ENCODE data around the gene SLX9.

SLX9 gene

DNA sequence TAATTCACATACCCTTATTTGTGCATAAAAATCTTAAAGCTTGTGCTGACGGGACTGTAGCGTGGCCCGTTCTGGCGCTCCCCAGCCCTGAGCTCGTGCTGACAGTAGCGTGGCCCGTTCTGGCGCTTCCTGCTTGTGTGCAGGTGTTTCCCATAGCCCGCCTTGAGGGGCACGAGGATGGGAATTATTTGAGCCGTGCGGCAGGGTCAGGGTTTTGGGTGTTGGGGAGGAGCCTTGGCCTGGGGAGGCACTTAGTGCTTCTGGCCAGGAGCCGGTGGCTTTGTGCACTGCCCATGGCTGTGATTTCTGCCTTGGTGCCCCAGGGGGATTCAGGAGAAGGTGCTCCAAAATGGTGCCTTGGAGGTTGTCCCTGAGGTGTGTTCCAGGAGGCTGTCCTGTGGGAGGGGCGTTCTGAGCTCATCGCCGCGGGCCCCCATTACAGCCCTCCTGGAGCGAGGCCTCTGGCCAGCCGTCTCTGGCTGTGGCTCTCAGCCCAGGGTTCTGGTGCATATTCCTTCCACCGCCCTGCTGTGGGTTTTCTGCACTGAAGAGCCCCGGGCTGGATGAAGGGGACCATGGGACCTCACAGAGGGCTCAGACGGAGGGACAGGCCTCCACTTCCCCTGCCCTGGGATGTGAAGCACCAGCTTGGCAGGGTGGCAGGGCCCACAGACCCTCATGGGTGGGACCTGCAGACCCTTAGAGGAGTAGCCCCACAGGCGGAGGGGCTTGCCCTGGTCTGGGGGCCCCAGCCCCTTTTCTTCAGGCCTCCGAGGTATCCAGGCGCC is 6.6 kb downstream of the SLX9 start:
- no peak for DNase-seq (ENCODE audit: low read depth in 2 of 2, low spot score in 1 of 2)

- no peak for DNase-seq (ENCODE audit: low read depth in 2 of 2, low spot score in 1 of 2)
Observed at GRCh38 chr21:44947111-44947929, 7.5 kb downstream of the SLX9 start.

DNA sequence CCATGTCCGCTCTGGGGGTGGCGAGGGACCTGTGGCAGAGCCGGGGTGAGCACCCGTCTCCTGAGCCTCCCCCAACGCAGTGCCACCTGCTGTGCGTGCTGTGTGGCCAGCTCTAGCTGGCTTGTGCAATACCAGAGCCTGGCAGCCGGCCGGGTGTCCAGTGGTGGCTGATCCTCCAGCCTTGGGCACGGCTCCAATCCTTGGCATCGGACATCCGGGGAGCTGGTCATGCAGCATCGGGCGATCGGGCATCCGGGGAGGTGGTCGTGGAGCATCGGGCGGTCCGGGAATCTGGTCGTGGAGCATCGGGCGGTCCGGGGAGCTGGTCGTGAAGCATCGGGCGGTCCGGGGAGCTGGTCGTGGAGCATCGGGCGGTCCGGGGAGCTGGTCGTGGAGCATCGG is 8.1 kb downstream of the SLX9 start:
- no peak for DNase-seq (ENCODE audit: low read depth in 2 of 2, low spot score in 1 of 2)

DNA sequence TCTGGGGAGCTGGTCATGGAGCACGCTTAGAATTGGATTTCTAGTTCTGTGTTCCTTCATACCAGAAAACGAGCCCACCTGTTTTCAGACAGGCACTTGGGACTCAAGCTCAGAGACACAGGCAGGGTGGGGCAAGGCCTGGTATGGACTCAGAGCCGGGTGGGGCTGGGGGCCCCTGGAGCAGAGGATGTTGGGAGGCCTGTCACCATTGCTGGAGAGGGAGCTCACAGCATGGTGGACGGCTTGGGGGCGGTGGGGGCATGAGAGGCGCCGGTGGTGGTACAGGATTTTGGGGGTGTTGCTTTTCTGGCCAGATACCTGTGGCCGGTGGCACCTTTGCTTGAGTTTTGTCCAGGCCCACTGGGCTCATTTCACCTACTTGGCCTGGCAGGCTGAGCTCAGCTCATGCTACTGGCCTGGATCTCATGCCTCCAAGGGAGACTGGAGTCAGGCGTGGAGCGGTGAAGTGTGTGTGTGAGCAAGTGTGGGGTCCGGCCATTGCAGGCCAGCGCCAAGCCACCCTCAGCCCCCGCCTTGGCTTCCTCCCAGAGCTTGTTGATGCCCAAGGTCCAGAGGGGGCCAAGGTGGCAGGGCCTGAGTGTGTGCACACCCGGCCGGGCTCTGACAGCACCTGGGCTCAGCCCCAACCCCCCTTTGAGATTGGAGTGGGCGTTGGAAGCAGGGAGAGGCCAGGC is 8.7 kb downstream of the SLX9 start:
- DNase-seq (ENCODE audit: low read depth in 2 of 2, low spot score in 1 of 2) = no peak

DNA sequence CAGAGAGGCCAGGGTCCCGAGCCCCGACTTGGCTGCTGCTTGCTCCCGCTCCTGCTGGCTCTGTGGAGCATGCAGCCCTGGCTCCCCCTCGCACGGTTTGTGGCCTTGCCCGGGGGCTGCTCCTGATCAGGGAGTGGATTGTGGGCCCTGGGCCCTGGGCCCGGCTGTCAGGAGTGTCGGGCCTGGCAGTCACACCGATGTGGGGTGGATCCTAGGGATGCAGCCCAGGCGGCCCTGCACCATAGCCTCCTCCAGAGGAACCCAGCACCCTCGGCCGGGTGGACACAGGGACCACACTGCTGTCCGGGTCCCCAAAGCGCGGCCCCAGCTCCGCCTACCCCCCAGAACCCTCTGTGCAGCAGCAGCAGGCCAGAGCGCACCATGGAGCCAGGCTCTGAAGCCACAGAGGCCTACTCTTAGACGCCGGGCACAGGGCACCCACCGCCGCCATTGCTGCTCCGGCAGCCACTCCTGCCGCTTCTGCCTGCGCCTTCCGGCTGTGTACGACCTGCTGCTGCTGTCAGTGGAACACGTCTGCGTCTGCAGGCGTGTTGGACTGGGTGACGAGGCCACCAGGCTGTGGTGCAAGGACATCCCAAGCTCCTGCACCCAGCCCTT is 9.4 kb downstream of the SLX9 start:
- DNase-seq (ENCODE audit: low read depth in 2 of 2, low spot score in 1 of 2) = no peak

DNA sequence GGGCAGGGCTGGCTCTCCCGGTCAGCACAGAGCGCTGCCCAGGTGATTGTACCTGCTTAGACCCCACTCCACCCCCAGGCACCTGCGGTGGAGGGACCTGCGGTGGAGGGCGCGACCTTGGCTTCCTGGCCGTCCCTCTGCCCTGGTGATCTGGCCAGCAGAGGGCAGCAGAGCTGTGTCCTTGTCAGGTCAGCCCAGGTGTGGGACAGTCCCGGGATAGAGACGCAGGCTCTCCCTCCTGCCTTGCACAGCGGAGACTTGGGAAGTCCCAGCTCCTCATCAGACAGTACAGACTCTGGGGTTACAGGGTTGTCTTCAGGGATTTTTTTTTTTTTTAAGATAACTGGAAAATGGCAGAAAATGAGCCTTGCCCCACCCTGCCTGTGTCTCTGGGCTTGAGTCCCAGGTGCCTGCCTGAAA is 10.0 kb downstream of the SLX9 start:
- peak; percentile 67 to 76 for DNase-seq (ENCODE audit: low read depth in 2 of 2, low spot score in 1 of 2)

- no peak for DNase-seq (ENCODE audit: low read depth in 2 of 2, low spot score in 1 of 2)
Observed at GRCh38 chr21:44950351-44950750, 10.5 kb downstream of the SLX9 start.

- no peak for DNase-seq (ENCODE audit: low read depth in 2 of 2, low spot score in 1 of 2)
Observed at GRCh38 chr21:44951186-44951915, 11.5 kb downstream of the SLX9 start.

- no peak for DNase-seq (ENCODE audit: low read depth in 2 of 2, low spot score in 1 of 2)
Observed at GRCh38 chr21:44952116-44952928, 12.5 kb downstream of the SLX9 start.

DNA sequence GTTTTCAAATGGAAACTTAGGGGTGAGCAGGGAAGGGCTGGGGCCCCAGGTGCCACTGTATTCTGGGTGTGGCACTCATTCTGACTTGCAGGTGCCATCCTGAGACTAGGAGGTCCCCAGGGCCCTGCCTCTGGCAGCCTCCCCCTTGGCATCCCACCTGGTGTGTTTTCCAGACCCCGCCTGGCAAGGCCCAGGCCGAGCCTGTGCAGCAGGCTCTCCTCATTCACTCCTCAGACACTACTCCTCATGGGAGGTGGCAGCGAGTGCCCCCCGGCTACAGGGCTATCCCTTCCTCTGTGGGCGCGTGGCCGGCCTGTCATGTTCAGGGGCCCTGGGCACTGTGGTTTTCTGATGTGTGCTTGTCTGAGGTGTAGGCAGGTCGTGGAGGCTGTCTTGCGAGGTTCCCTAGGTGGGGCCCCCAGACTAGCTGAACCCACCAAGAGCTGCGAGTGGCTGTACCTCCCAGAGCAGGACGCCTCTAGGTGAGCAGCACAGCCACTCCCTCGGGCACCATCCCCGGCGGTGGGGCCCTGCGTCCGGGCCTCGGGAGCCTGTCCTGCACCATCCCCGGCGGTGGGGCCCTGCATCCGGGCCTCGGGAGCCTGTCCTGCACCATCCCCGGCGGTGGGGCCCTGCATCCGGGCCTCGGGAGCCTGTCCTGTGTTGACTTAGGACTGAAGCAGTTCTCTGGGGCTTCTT is 13.2 kb downstream of the SLX9 start:
- DNase-seq (ENCODE audit: low read depth in 2 of 2, low spot score in 1 of 2) = no peak

DNA sequence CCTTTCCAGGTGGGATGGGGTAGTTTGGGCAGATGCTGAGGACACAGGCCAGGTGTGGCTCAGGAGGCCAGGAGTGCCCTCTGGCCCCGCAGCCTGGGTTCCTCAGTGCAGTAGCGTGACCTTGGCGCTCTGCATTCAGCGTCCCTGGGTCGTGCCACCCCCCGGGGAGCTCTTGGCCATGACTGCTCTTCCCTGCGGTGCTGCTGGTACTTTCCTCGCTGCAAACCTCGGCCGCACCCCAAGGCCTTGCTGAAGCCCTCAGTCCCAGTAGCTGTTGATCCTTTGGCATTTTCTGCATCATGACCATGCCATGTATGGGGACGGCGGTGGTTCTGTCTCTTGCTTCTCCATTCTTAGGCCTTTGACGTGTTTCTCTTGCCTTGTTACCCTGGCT is 13.8 kb downstream of the SLX9 start:
- DNase-seq (ENCODE audit: low read depth in 2 of 2, low spot score in 1 of 2) = no peak

DNA sequence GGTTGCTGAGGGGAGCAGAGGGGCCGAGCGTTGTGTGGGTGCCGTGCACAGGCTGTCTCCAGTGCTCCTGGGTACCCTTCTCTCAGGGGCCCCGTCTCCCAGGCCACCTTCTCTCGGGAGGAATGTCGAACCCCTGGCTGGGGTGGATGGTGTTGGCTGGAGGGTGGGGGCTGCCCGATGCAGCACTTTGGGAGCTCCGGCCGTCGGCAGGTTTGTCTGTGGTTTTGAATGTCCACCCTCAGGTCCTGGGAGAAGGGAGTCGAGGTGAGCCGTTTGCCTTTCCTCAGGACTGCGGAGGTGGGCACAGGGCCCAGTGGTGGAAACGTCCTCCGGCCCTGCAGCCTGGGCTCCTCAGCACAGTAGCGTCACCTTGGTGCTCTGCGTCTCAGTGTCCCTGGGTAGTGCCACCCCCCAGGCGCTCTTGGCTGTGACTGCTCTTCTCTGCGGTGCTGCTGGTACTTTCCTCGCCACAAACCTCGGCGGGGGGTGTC is 14.5 kb downstream of the SLX9 start:
- no peak for DNase-seq (ENCODE audit: low read depth in 2 of 2, low spot score in 1 of 2)

- DNase-seq (ENCODE audit: low read depth in 2 of 2, low spot score in 1 of 2) = no peak
Observed at GRCh38 chr21:44955141-44955797, 15.4 kb downstream of the SLX9 start.

DNA sequence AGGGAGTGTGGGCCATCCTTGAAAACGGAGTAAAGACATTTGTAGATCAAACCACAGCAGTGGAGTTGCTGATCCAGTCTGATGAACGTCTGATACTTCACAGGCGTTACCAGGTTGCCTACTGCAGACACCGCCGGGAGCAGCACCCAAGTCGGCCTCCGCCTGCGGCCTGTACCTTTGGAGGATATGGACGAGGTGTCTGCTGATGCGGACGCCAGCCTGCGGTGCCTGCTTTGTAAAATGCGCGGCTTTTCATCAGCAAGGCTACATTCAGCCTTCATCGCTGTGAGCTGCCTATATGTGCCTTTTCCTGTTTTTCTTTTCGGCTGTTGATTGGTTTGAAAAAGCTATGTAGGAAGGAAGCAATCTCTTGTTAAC is 16.0 kb downstream of the SLX9 start:
- DNase-seq (ENCODE audit: low read depth in 2 of 2, low spot score in 1 of 2) = no peak

- no peak for DNase-seq (ENCODE audit: low read depth in 2 of 2, low spot score in 1 of 2)
Observed at GRCh38 chr21:44956356-44957046, 16.7 kb downstream of the SLX9 start.

DNA sequence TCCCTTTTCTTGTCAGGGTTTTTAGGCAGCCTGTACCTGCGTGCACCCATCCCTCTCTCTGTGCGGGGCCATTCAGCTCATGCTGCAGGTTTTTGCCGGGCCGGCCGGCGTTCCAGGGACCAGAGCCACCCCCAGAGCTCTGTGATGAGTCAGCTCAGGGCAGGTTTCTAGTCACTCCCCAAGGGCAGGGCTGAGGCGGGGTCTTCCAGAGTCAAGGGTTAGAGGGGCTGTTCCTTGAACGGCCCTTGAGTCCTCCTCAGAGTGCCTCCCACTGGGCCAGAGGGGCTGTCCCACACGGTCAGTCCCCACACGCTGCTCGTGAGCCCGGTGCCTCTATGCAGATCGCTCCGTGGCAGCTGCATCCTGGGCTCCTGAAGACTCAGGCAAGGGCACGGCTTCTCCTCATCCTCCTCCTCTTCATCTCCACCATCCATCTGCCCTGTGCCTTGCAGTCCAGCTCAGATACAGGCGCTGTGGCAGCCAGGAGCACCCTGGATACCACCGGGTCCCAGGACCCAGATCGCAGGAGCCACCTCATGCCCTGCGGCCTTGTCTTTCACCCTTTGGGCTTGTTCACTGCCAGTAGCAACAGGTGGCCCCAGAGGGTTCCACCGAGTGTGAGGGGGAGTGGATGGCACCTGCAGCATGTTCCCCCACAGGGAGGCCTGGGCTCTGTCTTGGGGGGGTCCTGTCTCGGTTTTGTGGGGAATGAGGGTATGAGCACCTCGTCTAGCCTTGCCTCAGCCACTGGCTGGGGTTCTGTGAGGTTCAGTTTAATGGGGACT is 17.4 kb downstream of the SLX9 start:
- DNase-seq (ENCODE audit: low read depth in 2 of 2, low spot score in 1 of 2) = no peak

DNA sequence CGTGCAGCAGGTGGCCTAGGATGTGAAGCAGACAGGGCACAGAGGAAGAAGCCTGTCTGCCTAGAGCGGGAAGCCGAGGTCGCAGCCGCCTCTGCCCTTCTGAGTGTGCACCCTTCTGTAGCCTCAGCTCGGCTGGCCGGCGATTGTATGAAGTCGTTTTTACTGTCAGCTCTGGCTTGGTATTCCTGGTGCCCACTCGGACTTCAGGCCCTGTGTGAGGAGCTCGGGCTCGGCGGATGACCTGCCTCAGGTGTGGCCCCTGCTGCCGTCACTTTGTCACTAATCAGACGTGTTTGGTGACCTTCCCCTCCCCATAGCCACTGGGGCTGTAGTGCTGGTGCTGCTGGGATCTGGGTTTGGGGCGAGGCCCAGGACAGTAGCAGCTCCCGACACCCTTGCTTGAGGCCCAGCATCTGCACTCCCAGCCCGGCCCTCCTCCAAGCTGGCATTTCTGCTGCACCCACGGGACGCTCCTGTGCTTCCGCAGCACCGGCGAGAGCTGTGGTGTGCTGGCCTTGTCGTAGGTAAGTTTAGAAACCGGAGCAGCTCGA is 18.1 kb downstream of the SLX9 start:
- no peak for DNase-seq (ENCODE audit: low read depth in 2 of 2, low spot score in 1 of 2)

All from stimulated activated CD8-positive, alpha-beta memory T cell treated with anti-CD3 and anti-CD28 coated beads, Interleukin-4, amount 100 ng/mL, for 1 hour (primary cell).